ENCODE results near the gene GOLGA3.

DNA sequence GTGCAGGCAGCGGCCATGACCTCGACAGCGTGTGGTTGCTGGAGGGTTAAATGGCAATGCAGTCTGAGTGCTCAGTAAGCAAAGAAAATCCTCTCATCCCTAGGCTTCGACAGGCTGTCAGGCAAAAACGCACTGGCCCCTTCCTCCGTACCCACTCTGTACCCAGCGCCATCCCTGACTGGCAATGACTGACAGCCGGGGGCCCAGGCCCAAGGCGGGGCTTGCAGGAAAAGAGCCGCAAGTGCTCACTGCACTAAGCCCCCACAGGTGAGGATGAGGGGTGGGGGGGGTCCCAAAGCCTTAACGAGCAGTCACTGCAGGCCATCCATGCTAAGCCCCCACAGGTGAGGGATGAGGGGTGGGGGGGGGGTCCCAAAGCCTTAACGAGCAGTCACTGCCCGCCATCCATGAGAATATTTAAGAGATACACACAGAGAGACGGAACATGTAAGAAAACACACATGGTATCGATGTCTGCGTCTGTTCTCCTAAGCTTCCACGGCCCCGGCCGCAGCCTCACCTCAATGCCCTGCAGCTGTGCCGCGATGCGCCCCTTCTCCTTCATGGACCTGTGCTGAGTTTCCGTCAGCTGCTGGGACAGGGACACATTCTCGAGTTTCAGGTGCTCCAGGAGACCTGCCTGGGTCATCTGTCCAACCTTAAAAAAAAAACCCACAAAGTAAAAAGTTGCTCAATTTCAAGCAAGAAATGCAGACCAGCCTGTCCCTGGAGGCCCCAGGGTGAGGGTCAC lies 30.7 kb downstream of the GOLGA3 start:
- TF ChIP-seq, protein P1, sequence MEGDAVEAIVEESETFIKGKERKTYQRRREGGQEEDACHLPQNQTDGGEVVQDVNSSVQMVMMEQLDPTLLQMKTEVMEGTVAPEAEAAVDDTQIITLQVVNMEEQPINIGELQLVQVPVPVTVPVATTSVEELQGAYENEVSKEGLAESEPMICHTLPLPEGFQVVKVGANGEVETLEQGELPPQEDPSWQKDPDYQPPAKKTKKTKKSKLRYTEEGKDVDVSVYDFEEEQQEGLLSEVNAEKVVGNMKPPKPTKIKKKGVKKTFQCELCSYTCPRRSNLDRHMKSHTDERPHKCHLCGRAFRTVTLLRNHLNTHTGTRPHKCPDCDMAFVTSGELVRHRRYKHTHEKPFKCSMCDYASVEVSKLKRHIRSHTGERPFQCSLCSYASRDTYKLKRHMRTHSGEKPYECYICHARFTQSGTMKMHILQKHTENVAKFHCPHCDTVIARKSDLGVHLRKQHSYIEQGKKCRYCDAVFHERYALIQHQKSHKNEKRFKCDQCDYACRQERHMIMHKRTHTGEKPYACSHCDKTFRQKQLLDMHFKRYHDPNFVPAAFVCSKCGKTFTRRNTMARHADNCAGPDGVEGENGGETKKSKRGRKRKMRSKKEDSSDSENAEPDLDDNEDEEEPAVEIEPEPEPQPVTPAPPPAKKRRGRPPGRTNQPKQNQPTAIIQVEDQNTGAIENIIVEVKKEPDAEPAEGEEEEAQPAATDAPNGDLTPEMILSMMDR (conservative IDR thresholded peaks at IDR 0.05; ENCODE audit: low read depth, low read length), result no peak
- TF ChIP-seq EZH2phosphoT487 (IDR thresholded peaks at IDR 0.05; ENCODE audit: borderline replicate concordance, low read length), result no peak
